ENCODE measurements around the gene DNAH1. TPM values are rescaled to one million over a fixed set of nuclear protein-coding genes. Genes with fewer than 3 reads are reported as not detected.

The DNAH1 gene
- total and polyA plus RNA-seq, 2 of the 13 experiments (the other 11 are each of a cell fraction or from before 2014, with no cell fraction given) = 0.64 to 3.5 TPM

DNA sequence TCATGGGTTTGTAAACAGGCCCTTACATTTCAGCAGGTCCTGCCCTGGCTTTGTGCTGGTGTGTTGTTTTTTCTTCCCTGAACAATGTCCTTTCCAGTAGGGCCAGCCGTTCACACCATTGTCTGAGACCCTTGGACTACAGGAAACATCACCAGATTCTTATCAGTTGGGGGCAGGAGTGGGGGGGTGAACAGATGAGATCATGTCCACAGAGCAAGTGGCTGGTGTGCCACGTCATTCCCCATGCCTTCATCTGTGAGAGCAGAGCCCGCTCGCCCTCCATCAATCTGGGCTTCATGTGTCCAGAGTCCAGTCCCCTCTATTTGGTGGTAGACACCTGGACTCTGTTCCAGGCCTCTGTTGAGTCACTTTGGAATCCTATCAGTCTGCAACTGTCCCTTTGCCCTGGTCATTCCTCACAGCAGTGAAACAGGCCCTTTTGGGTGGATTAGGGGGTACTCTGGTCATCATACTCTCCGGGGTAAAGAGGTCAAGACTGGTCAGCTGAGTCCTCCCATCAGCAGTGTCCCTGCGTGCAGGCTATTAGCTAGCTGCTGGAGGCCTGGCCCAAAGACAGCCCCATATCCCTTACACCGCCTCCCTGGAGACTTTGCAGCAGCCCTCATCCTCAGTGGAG, 113.8 kb downstream of the DNAH1 start (continued):
- TF ChIP-seq, protein P1, sequence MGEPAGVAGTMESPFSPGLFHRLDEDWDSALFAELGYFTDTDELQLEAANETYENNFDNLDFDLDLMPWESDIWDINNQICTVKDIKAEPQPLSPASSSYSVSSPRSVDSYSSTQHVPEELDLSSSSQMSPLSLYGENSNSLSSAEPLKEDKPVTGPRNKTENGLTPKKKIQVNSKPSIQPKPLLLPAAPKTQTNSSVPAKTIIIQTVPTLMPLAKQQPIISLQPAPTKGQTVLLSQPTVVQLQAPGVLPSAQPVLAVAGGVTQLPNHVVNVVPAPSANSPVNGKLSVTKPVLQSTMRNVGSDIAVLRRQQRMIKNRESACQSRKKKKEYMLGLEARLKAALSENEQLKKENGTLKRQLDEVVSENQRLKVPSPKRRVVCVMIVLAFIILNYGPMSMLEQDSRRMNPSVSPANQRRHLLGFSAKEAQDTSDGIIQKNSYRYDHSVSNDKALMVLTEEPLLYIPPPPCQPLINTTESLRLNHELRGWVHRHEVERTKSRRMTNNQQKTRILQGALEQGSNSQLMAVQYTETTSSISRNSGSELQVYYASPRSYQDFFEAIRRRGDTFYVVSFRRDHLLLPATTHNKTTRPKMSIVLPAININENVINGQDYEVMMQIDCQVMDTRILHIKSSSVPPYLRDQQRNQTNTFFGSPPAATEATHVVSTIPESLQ (CRISPR knock-in tag; conservative IDR thresholded peaks at IDR 0.05) = no peak
- TF ChIP-seq ZNF24 (IDR thresholded peaks at IDR 0.05) = no peak
- peak; percentile 48; the same call in 1 of the 2 replicates for TF ChIP-seq REPIN1 (CRISPR knock-in tag; IDR thresholded peaks at IDR 0.05; ENCODE audit: borderline replicate concordance, low read depth)
- no peak for TF ChIP-seq HOXA9 (CRISPR knock-in tag; IDR thresholded peaks at IDR 0.05; ENCODE audit: borderline replicate concordance)
- TF ChIP-seq ZFP62 (CRISPR knock-in tag; IDR thresholded peaks at IDR 0.05) = no peak
- TF ChIP-seq, protein P2, sequence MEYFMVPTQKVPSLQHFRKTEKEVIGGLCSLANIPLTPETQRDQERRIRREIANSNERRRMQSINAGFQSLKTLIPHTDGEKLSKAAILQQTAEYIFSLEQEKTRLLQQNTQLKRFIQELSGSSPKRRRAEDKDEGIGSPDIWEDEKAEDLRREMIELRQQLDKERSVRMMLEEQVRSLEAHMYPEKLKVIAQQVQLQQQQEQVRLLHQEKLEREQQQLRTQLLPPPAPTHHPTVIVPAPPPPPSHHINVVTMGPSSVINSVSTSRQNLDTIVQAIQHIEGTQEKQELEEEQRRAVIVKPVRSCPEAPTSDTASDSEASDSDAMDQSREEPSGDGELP (IDR thresholded peaks at IDR 0.05; ENCODE audit: borderline replicate concordance, low read depth) = peak; percentile 93
- TF ChIP-seq TCF7 (IDR thresholded peaks at IDR 0.05; ENCODE audit: low read depth) = peak; percentile 66
- 0 out of 2 replicates have a peak, but pooled peaks have one; percentile 40 for TF ChIP-seq NFATC3 (CRISPR knock-in tag; IDR thresholded peaks at IDR 0.05)
- 0 out of 2 replicates have a peak, but pooled peaks have one; percentile 75 for TF ChIP-seq ZNF614 (CRISPR knock-in tag; IDR thresholded peaks at IDR 0.05; ENCODE audit: borderline replicate concordance)
- peak in 1 of 2 experiments; percentile 66; a peak in 2 of 4 replicates for TF ChIP-seq KLF16 (CRISPR knock-in tag; IDR thresholded peaks at IDR 0.05)
- TF ChIP-seq SMAD3 (CRISPR knock-in tag; IDR thresholded peaks at IDR 0.05) = peak; percentile 71; the same call in 1 of the 2 replicates
- TF ChIP-seq RARA (CRISPR knock-in tag; IDR thresholded peaks at IDR 0.05) = peak; percentile 89
- no peak for TF ChIP-seq SUZ12 (IDR thresholded peaks at IDR 0.05; ENCODE audit: low read depth, low read length)
- no peak for TF ChIP-seq SIN3B (IDR thresholded peaks at IDR 0.05; ENCODE audit: low read length)
- TF ChIP-seq, protein P3, sequence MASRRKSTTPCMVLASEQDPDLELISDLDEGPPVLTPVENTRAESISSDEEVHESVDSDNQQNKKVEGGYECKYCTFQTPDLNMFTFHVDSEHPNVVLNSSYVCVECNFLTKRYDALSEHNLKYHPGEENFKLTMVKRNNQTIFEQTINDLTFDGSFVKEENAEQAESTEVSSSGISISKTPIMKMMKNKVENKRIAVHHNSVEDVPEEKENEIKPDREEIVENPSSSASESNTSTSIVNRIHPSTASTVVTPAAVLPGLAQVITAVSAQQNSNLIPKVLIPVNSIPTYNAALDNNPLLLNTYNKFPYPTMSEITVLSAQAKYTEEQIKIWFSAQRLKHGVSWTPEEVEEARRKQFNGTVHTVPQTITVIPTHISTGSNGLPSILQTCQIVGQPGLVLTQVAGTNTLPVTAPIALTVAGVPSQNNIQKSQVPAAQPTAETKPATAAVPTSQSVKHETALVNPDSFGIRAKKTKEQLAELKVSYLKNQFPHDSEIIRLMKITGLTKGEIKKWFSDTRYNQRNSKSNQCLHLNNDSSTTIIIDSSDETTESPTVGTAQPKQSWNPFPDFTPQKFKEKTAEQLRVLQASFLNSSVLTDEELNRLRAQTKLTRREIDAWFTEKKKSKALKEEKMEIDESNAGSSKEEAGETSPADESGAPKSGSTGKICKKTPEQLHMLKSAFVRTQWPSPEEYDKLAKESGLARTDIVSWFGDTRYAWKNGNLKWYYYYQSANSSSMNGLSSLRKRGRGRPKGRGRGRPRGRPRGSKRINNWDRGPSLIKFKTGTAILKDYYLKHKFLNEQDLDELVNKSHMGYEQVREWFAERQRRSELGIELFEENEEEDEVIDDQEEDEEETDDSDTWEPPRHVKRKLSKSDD (CRISPR knock-in tag; IDR thresholded peaks at IDR 0.05; ENCODE audit: low read depth) = peak; percentile 83; the same call in 1 of the 2 replicates
- TF ChIP-seq, protein P4, sequence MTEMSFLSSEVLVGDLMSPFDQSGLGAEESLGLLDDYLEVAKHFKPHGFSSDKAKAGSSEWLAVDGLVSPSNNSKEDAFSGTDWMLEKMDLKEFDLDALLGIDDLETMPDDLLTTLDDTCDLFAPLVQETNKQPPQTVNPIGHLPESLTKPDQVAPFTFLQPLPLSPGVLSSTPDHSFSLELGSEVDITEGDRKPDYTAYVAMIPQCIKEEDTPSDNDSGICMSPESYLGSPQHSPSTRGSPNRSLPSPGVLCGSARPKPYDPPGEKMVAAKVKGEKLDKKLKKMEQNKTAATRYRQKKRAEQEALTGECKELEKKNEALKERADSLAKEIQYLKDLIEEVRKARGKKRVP (CRISPR knock-in tag; IDR thresholded peaks at IDR 0.05) = peak in 1 of 2 experiments; percentile 52; a peak in 1 of 4 replicates
- TF ChIP-seq, protein P5, sequence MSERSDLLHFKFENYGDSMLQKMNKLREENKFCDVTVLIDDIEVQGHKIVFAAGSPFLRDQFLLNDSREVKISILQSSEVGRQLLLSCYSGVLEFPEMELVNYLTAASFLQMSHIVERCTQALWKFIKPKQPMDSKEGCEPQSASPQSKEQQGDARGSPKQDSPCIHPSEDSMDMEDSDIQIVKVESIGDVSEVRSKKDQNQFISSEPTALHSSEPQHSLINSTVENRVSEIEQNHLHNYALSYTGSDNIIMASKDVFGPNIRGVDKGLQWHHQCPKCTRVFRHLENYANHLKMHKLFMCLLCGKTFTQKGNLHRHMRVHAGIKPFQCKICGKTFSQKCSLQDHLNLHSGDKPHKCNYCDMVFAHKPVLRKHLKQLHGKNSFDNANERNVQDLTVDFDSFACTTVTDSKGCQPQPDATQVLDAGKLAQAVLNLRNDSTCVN (CRISPR knock-in tag; IDR thresholded peaks at IDR 0.05; ENCODE audit: borderline replicate concordance) = peak; percentile 55; the same call in 1 of the 2 replicates
- no peak for TF ChIP-seq ZNF225 (CRISPR knock-in tag; IDR thresholded peaks at IDR 0.05)
- no peak for TF ChIP-seq ZNF251 (CRISPR knock-in tag; IDR thresholded peaks at IDR 0.05)
- TF ChIP-seq FOXC1 (CRISPR knock-in tag; IDR thresholded peaks at IDR 0.05; ENCODE audit: borderline replicate concordance) = no peak; the same call in 1 of the 2 replicates
- TF ChIP-seq FOXK1 (CRISPR knock-in tag; IDR thresholded peaks at IDR 0.05; ENCODE audit: borderline replicate concordance, low read depth) = 0 out of 2 replicates have a peak, but pooled peaks have one; percentile 18
